ENCODE results near the gene MTHFD2L.
"Not testable (repeated sequence)": the region's sequence is repeated elsewhere in the genome, so short reads cannot be mapped to it uniquely, and the experiment has no call there.

The MTHFD2L gene

DNA sequence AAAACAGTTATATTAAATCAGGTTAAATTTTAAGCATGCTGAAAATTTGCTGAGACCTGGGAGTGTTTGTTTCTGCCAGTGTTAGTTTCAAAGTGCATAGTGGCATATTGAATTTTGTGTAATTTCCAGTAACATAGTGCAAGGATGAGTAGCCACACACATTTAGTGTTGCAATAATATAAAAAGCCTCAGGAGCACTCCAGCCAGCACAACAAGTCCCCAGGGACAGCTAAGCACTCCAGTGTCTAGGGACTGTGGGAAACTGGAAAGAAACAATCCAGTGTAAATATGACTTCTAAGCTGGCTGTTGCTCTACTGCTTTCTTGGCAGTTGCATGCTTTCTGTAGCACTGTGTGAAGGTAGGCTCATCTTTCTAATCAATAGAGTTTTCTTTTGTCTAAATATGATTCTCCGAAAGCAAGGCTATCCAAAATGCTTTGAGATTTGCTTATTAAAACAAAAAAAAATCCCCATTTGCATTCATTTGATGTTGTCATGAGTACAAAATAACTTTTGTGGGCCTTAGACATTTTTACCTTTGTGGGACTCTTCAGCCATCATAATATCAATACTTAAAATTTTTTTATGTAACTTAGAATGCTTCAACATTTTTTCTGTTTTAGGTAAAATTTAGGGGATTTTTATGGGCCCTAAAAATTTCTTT is 34.7 kb upstream of the MTHFD2L start:
- H3K27me3 ChIP-seq, result no peaks in the 10 kb centered on the region
- peak overlapping the region in 10 of 11 experiments; percentile 2 to 54 (median 20); a peak in 14 of 22 replicates for H3K4me2 ChIP-seq
- peak overlapping the region in 1 of 11 experiments; percentile 14; a peak in 2 of 22 replicates for H3K27ac ChIP-seq
- H4K20me1 ChIP-seq, result no peaks in the 10 kb centered on the region
- TF ChIP-seq Cebpa-rat (IDR thresholded peaks at IDR 0.05), result peak in 3 of 11 experiments; percentile 16 to 55 (median 26); a peak in 2 of 22 replicates
- H3K4me3 ChIP-seq, result no peak overlapping the region
- H3K36me3 ChIP-seq, result peaks cover 0 to 3% (median 0%) of the 10 kb centered on the region in 11 experiments; a peak in 1 of 22 replicates
- H3K9me3 ChIP-seq (replicated peaks in 1 of 11), result peaks cover 4 to 42% (median 15%) of the 10 kb centered on the region in 11 experiments; a peak in 21 of 22 replicates
- peaks cover 4 to 11% (median 6%) of the 10 kb centered on the region in 10 experiments; a peak in 14 of 20 replicates for H3K4me1 ChIP-seq
- no peak overlapping the region for H3K9ac ChIP-seq

- TF ChIP-seq Cebpa-rat (IDR thresholded peaks at IDR 0.05), result no peak
- peaks cover 0 to 3% (median 0%) of the 10 kb centered on the region in 11 experiments; a peak in 1 of 22 replicates for H3K36me3 ChIP-seq
- H4K20me1 ChIP-seq, result no peaks in the 10 kb centered on the region
- H3K4me1 ChIP-seq, result peaks cover 4 to 11% (median 6%) of the 10 kb centered on the region in 10 experiments; a peak in 14 of 20 replicates
- H3K9me3 ChIP-seq (replicated peaks in 1 of 11), result peaks cover 4 to 43% (median 8%) of the 10 kb centered on the region in 11 experiments; a peak in 18 of 22 replicates
- no peak overlapping the region for H3K4me2 ChIP-seq
- no peak overlapping the region for H3K9ac ChIP-seq
- H3K27ac ChIP-seq, result no peak overlapping the region
- H3K27me3 ChIP-seq, result no peaks in the 10 kb centered on the region
- H3K4me3 ChIP-seq, result no peak overlapping the region
These were observed 32.9 kb upstream of the MTHFD2L start for GRCh38 chr4:74125029-74125428.

DNA sequence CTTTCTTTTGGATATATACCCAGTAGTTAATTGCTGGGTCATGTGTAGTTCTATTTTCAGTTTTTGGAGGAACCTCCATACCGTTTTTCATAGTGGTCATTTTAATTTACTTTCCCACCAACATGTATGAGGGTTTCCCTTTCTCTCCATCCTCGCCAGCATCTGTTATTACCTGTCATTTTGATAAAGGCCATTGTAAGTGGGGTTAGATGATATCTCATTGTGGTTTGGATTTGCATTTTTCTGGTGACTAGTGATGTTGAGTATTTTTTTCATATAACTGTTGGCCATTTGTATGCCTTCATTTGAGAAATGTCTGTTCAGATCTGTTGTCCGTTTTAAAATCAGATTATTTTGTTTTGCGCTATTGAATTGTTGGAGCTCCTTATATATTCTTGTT is 30.2 kb upstream of the MTHFD2L start:
- TF ChIP-seq Cebpa-rat (IDR thresholded peaks at IDR 0.05), result no peak
- no peak overlapping the region for H3K27ac ChIP-seq
- no peak overlapping the region for H3K4me2 ChIP-seq
- H3K4me1 ChIP-seq, result peaks cover 4 to 10% (median 6%) of the 10 kb centered on the region in 10 experiments; a peak in 14 of 20 replicates
- H3K9ac ChIP-seq, result no peak overlapping the region
- peaks cover 0 to 55% (median 0%) of the 10 kb centered on the region in 11 experiments; a peak in 7 of 22 replicates for H3K9me3 ChIP-seq (replicated peaks in 1 of 11)
- no peaks in the 10 kb centered on the region for H3K27me3 ChIP-seq
- no peaks in the 10 kb centered on the region for H3K36me3 ChIP-seq
- no peaks in the 10 kb centered on the region for H4K20me1 ChIP-seq
- H3K4me3 ChIP-seq, result no peak overlapping the region

DNA sequence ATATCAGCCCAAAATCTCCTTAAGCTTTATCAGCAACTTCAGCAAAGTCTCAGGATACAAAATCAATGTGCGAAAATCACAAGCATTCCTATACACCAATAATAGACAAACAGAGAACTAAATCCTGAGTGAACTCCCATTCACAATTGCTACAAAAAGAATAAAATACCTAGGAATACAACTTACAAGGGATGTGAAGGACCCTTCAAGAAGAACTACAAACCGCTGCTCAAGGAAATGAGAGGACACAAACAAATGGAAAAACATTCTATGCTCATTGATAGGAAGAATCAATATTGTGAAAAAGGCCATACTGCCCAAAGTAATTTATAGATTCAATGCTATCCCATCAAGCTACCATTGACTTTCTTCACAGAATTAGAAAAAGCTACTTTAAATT is 27.1 kb upstream of the MTHFD2L start:
- not testable (repeated sequence) for H3K27ac ChIP-seq, H3K4me2 ChIP-seq, H3K27me3 ChIP-seq, H3K36me3 ChIP-seq, H3K9ac ChIP-seq, H3K4me3 ChIP-seq, H4K20me1 ChIP-seq
- H3K4me1 ChIP-seq, result peaks cover 0 to 19% (median 0%) of the 10 kb centered on the region in 10 experiments; a peak in 5 of 20 replicates
- H3K9me3 ChIP-seq (replicated peaks in 1 of 11), result peaks cover 0 to 55% (median 0%) of the 10 kb centered on the region in 11 experiments; a peak in 7 of 22 replicates

GRCh38 chr4:74132188-74132587 is 25.7 kb upstream of the MTHFD2L start:
- not testable (repeated sequence) for H3K9ac ChIP-seq, H4K20me1 ChIP-seq, H3K27ac ChIP-seq, H3K4me3 ChIP-seq, H3K36me3 ChIP-seq, H3K27me3 ChIP-seq, H3K4me2 ChIP-seq
- H3K9me3 ChIP-seq (replicated peaks in 1 of 11), result peaks cover 0 to 61% (median 5%) of the 10 kb centered on the region in 11 experiments; a peak in 9 of 22 replicates
- peaks cover 0 to 19% (median 0%) of the 10 kb centered on the region in 10 experiments; a peak in 5 of 20 replicates for H3K4me1 ChIP-seq

GRCh38 chr4:74132944-74133343 is 25.0 kb upstream of the MTHFD2L start:
- TF ChIP-seq Cebpa-rat (IDR thresholded peaks at IDR 0.05), result no peak
- Histone ChIP-seq H4K20me1 (no peaks in the 10 kb centered on the region), H3K9me3 (replicated peaks in 1 of 11) (peaks cover 0 to 57% (median 5%) of the 10 kb centered on the region in 11 experiments; a peak in 9 of 22 replicates), H3K27me3 (no peaks in the 10 kb centered on the region), H3K4me2 (no peak overlapping the region), H3K4me1 (peaks cover 0 to 19% (median 0%) of the 10 kb centered on the region in 10 experiments; a peak in 5 of 20 replicates), H3K36me3 (no peaks in the 10 kb centered on the region), H3K27ac (peak overlapping the region in 4 of 11 experiments; percentile 26 to 81 (median 58); a peak in 5 of 22 replicates), H3K4me3 (no peak overlapping the region), H3K9ac (no peak overlapping the region)

GRCh38 chr4:74133786-74134499 is 24.0 kb upstream of the MTHFD2L start:
- peaks cover 0 to 19% (median 0%) of the 10 kb centered on the region in 10 experiments; a peak in 5 of 20 replicates for H3K4me1 ChIP-seq
- H3K4me3 ChIP-seq, result no peak overlapping the region
- no peak for TF ChIP-seq Cebpa-rat (IDR thresholded peaks at IDR 0.05)

GRCh38 chr4:74134500-74134852 is 23.4 kb upstream of the MTHFD2L start:
- Histone ChIP-seq H3K9me3 (replicated peaks in 1 of 11) (peaks cover 0 to 48% (median 5%) of the 10 kb centered on the region in 11 experiments; a peak in 9 of 22 replicates), H3K9ac (peak overlapping the region in 2 of 11 experiments; percentile 24 to 51; a peak in 2 of 22 replicates), H4K20me1 (no peaks in the 10 kb centered on the region), H3K36me3 (no peaks in the 10 kb centered on the region), H3K4me1 (peaks cover 0 to 19% (median 0%) of the 10 kb centered on the region in 10 experiments; a peak in 5 of 20 replicates), H3K27me3 (no peaks in the 10 kb centered on the region), H3K4me3 (no peak overlapping the region), H3K27ac (peak overlapping the region in 3 of 11 experiments; percentile 7 to 81 (median 66); a peak in 4 of 22 replicates), H3K4me2 (no peak overlapping the region)
- TF ChIP-seq Cebpa-rat (IDR thresholded peaks at IDR 0.05), result no peak

More at GRCh38 chr4:74133786-74134499, 24.0 kb upstream of the MTHFD2L start:
- peak overlapping the region in 4 of 11 experiments; percentile 41 to 81 (median 58); a peak in 8 of 22 replicates for H3K27ac ChIP-seq
- H3K9ac ChIP-seq, result peak overlapping the region in 1 of 11 experiments; percentile 41; a peak in 2 of 22 replicates
- H3K27me3 ChIP-seq, result no peaks in the 10 kb centered on the region
- no peaks in the 10 kb centered on the region for H3K36me3 ChIP-seq
- peaks cover 0 to 48% (median 5%) of the 10 kb centered on the region in 11 experiments; a peak in 9 of 22 replicates for H3K9me3 ChIP-seq (replicated peaks in 1 of 11)
- H3K4me2 ChIP-seq, result peak overlapping the region in 3 of 11 experiments; percentile 11 to 51 (median 24); a peak in 5 of 22 replicates
- no peaks in the 10 kb centered on the region for H4K20me1 ChIP-seq
